Osteoblast (primary cell): ENCODE measurements around the gene RPL37A. TPM values are rescaled to one million over a fixed set of nuclear protein-coding genes. Genes with fewer than 3 reads are reported as not detected.

Experiments
- DNase-seq: peaks from one replicate; pipeline ENCODE4 v3.0.0; 2011; ENCODE audit warnings: low spot score, mixed read lengths; ENCODE audit not compliant: insufficient read length; ENCODE audit errors: missing footprints
- H2AFZ ChIP-seq: 2 replicates; pipeline ENCODE4 v1.6.0; 2011; ENCODE audit warnings: mild to moderate bottlenecking, low read length
- H3K27ac ChIP-seq: 2 replicates; pipeline ENCODE4 v1.5.1; 2011; ENCODE audit warnings: mild to moderate bottlenecking, low read depth, low read length, moderate library complexity
- H3K27me3 ChIP-seq: 2 replicates; pipeline ENCODE4 v1.6.0; 2012; ENCODE audit warnings: mild to moderate bottlenecking, control low read depth, inconsistent platforms, low read length, moderate library complexity; ENCODE audit not compliant: insufficient read depth
- H3K36me3 ChIP-seq: 2 replicates; pipeline ENCODE4 v1.5.1; 2011; ENCODE audit warnings: mild to moderate bottlenecking, low read length, control low read depth, moderate library complexity; ENCODE audit not compliant: insufficient read depth
- H3K4me1 ChIP-seq: 2 replicates; pipeline ENCODE4 v1.5.1; 2011; ENCODE audit warnings: mild to moderate bottlenecking, low read length, control low read depth, moderate library complexity; ENCODE audit not compliant: insufficient read depth
- H3K4me2 ChIP-seq: 2 replicates; pipeline ENCODE4 v1.6.0; 2011; ENCODE audit warnings: mild to moderate bottlenecking, low read length; ENCODE audit not compliant: insufficient read depth
- H3K4me3 ChIP-seq: fragments of 200-600 bp; sonication (generic); 3 replicates; pipeline ENCODE4 v1.5.1; 2012; ENCODE audit warnings: mild to moderate bottlenecking, low read length, inconsistent platforms; ENCODE audit not compliant: insufficient read depth
- H3K79me2 ChIP-seq: 2 replicates; pipeline ENCODE4 v1.6.0; 2012; ENCODE audit warnings: mild to moderate bottlenecking, low read length, control low read depth, inconsistent platforms; ENCODE audit not compliant: insufficient read depth
- H3K9me3 ChIP-seq: 2 replicates; pipeline ENCODE4 v1.5.1; 2011; ENCODE audit warnings: low read depth, low read length, control low read depth
- H4K20me1 ChIP-seq: 2 replicates; pipeline ENCODE4 v1.6.0; 2012; ENCODE audit warnings: mild to moderate bottlenecking, low read length, control low read depth; ENCODE audit not compliant: insufficient read depth
- total RNA-seq: library from RNA; depleted of rRNA; stranded (reverse); fragments of >200 nt; gene quantifications from 2 replicates; pipeline ENCODE4 v1.2.3, GENCODE V29; 2012
- TF ChIP-seq, protein P1 (sequence below): IDR thresholded peaks from 2 replicates; pipeline ENCODE4 v1.5.1; 2011; ENCODE audit warnings: mild to moderate bottlenecking, low read depth, low read length, moderate library complexity; ENCODE audit errors: extremely low read depth

Gene RPL37A
- total RNA-seq, 1 donor = 869 TPM

DNA sequence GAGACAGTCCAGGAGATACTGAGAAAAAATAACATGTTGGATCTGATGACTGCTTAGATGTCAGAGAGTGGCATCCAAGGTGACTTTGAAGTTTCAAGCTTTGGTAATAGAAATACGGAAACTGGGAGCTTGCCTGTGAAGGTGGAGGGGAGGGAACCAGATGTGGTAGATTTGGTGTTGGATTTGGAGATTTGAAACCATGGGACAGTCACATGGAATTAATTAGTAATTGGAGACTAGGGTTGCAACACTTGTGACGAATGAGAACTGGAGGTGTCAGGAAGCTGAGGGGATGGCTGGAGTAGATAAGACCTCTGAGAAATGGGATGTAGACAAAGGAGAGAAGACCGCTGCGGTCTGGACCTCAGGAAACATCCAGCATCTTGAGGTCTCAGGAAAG is 46.7 kb downstream of the RPL37A start:
- TF ChIP-seq, protein P1, sequence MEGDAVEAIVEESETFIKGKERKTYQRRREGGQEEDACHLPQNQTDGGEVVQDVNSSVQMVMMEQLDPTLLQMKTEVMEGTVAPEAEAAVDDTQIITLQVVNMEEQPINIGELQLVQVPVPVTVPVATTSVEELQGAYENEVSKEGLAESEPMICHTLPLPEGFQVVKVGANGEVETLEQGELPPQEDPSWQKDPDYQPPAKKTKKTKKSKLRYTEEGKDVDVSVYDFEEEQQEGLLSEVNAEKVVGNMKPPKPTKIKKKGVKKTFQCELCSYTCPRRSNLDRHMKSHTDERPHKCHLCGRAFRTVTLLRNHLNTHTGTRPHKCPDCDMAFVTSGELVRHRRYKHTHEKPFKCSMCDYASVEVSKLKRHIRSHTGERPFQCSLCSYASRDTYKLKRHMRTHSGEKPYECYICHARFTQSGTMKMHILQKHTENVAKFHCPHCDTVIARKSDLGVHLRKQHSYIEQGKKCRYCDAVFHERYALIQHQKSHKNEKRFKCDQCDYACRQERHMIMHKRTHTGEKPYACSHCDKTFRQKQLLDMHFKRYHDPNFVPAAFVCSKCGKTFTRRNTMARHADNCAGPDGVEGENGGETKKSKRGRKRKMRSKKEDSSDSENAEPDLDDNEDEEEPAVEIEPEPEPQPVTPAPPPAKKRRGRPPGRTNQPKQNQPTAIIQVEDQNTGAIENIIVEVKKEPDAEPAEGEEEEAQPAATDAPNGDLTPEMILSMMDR = no peak
- H3K79me2 ChIP-seq = no peaks in the 10 kb centered on the region
- no peak overlapping the region for H3K27ac ChIP-seq
- no peaks in the 10 kb centered on the region for H3K27me3 ChIP-seq
- H3K4me2 ChIP-seq = no peak overlapping the region
- H3K9me3 ChIP-seq = no peaks in the 10 kb centered on the region
- no peak overlapping the region for H3K4me3 ChIP-seq
- H3K36me3 ChIP-seq = no peaks in the 10 kb centered on the region
- no peaks in the 10 kb centered on the region for H4K20me1 ChIP-seq
- H3K4me1 ChIP-seq = peaks cover 23% of the 10 kb centered on the region
- no peak for DNase-seq
- no peak overlapping the region for H2AFZ ChIP-seq

GRCh38 chr2:216546241-216546640 is 47.6 kb downstream of the RPL37A start:
- peaks cover 30% of the 10 kb centered on the region for H3K4me1 ChIP-seq
- H3K4me3 ChIP-seq = no peak overlapping the region
- peak overlapping the region; percentile 85 for H3K27ac ChIP-seq
- no peaks in the 10 kb centered on the region for H4K20me1 ChIP-seq
- H3K79me2 ChIP-seq = no peaks in the 10 kb centered on the region
- no peaks in the 10 kb centered on the region for H3K27me3 ChIP-seq
- TF ChIP-seq, protein P1 = no peak
- no peak overlapping the region for H2AFZ ChIP-seq
- no peak for DNase-seq
- no peaks in the 10 kb centered on the region for H3K9me3 ChIP-seq
- H3K36me3 ChIP-seq = no peaks in the 10 kb centered on the region
- H3K4me2 ChIP-seq = no peak overlapping the region

DNA sequence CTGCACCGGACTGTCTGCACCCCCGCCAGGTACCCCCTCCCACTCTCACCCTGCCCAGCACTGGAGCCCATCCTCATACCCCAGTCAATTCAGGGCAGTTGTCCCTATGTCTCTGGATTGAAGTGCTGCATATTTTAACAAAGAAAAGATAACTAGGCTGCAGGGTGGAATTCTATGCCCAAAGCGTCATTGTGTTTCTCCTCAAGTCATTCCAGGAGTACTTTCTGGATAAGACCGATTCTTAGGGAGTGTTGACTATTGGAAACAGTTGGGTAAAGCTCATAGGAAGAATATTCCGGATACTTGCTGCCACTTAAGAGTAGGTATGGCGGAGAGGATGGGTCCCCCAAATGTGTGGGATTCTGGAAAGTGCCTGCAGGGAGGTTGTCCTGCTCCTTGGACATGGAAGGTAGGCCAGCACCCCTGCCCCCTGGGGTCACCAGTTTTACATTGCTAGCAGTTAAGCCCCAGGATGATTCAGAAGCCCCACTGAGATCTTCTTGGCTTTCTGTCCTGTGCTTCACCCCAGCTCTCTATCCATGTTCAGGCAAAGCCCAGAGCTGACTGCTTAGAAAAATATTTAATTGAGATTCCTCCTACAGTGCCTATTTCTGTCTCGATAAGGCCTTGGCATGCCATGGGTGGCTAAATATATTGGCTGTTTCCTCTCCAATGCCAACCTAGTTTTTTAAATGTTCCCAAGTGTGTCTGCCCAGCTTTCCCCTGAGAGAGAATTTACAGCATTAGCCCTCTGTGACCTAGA is 48.2 kb downstream of the RPL37A start:
- peak; percentile 93 for DNase-seq
- Histone ChIP-seq H3K27ac (peak overlapping the region; percentile 85), H3K4me1 (peaks cover 36% of the 10 kb centered on the region), H3K79me2 (no peaks in the 10 kb centered on the region), H3K36me3 (no peaks in the 10 kb centered on the region), H3K4me3 (no peak overlapping the region), H4K20me1 (no peaks in the 10 kb centered on the region), H3K4me2 (peak overlapping the region; percentile 52), H3K9me3 (no peaks in the 10 kb centered on the region), H3K27me3 (no peaks in the 10 kb centered on the region), H2AFZ (no peak overlapping the region)
- TF ChIP-seq, protein P1 = no peak

GRCh38 chr2:216548901-216549331 is 50.3 kb downstream of the RPL37A start:
- no peak overlapping the region for H3K4me2 ChIP-seq
- H3K27ac ChIP-seq = no peak overlapping the region
- H3K79me2 ChIP-seq = no peaks in the 10 kb centered on the region
- TF ChIP-seq, protein P1 = no peak
- H4K20me1 ChIP-seq = no peaks in the 10 kb centered on the region
- no peaks in the 10 kb centered on the region for H3K27me3 ChIP-seq
- H3K9me3 ChIP-seq = no peaks in the 10 kb centered on the region
- H3K36me3 ChIP-seq = no peaks in the 10 kb centered on the region
- H3K4me3 ChIP-seq = no peak overlapping the region
- no peak for DNase-seq
- peaks cover 56% of the 10 kb centered on the region for H3K4me1 ChIP-seq
- no peak overlapping the region for H2AFZ ChIP-seq
